ENCODE results near the gene PDXK. TPM values are rescaled to one million over a fixed set of nuclear protein-coding genes. Genes with fewer than 3 reads are reported as not detected.

Gene PDXK
- total RNA-seq, 1 experiment from 2014 or later: 175 TPM

DNA sequence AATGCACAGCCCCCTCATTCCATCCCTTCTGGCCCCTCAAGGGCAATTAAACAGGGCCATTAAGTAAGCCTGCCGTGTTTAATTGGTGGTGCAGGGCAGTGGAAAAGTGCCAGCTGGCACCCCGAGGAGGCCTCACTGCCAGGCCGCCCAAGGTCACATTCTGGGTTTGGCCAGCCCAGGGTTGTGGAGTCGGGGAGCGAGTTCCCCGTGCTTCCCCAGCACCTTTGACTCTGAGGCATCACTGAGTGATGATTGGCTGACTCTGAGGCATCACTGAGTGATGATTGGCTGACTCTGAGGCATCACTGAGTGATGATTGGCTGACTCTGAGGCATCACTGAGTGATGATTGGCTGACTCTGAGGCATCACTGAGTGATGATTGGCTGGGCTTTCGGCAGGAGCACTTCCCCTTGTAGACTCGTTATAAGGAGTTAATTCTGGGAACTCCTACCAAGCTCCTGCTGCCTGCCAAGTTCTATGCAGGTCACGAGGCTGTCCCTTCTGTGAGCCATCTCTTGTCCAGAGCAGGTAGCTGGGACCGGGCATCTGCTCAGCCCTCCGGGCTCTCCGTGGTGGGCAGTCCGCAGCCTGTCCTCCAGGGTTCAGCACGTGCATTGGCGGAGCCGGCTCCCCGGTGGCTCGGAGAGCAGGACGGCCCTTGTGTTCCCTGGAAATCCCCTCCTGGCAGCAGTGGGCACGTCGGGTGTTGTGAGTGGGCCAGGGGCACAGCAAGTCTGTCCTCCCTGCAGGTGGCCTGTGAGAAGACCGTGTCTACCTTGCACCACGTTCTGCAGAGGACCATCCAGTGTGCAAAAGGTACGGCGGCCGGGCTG is 36.2 kb downstream of the PDXK start:
- ChIA-PET POLR2A (ENCODE audit: unreplicated experiment) (no interaction called here), CTCF (no interaction called here)
- H3K27me3 ChIP-seq (ENCODE audit: insufficient read depth, low read depth): no peaks in the 10 kb centered on the region
- H3K79me2 ChIP-seq (ENCODE audit: low read depth): no peaks in the 10 kb centered on the region
- no peaks in the 10 kb centered on the region for H3K36me3 ChIP-seq (ENCODE audit: low read depth)
- no peaks in the 10 kb centered on the region for H4K20me1 ChIP-seq (ENCODE audit: insufficient read depth)
- H3K9me2 ChIP-seq (ENCODE audit: insufficient read depth): no peaks in the 10 kb centered on the region
- no peaks in the 10 kb centered on the region for H3K4me1 ChIP-seq (replicated peaks; ENCODE audit: insufficient read depth)
- no TSS peak for BruUV-seq (replicated peaks)
- no peak for DNase-seq
- intact Hi-C loops (cut with micrococcal nuclease; ENCODE audit: unreplicated experiment): no loop called here
- H3K9me3 ChIP-seq (ENCODE audit: insufficient read depth, low read depth): no peaks in the 10 kb centered on the region
- H3K27ac ChIP-seq: no peak overlapping the region
- H3K4me3 ChIP-seq: no peak overlapping the region
- TF ChIP-seq EZH2 (IDR thresholded peaks at IDR 0.05; ENCODE audit: low read depth): no peak
- no peak for TF ChIP-seq CTCF (conservative IDR thresholded peaks at IDR 0.05)
- peaks cover 10% of the 10 kb centered on the region; the same call in 1 of the 2 replicates for H3F3A ChIP-seq (ENCODE audit: insufficient read depth, low read depth)
- no peak overlapping the region for H3K4me2 ChIP-seq
- H2AFZ ChIP-seq: no peak overlapping the region

- H4K20me1 ChIP-seq (ENCODE audit: insufficient read depth): no peaks in the 10 kb centered on the region
- BruUV-seq (replicated peaks): no TSS peak
- H3F3A ChIP-seq (ENCODE audit: insufficient read depth, low read depth): peaks cover 10% of the 10 kb centered on the region; the same call in 1 of the 2 replicates
- no peak overlapping the region for H2AFZ ChIP-seq
- ChIA-PET POLR2A (ENCODE audit: unreplicated experiment) (no interaction called here), CTCF (no interaction called here)
- no peaks in the 10 kb centered on the region for H3K27me3 ChIP-seq (ENCODE audit: insufficient read depth, low read depth)
- no peak for TF ChIP-seq EZH2 (IDR thresholded peaks at IDR 0.05; ENCODE audit: low read depth)
- no peak for TF ChIP-seq CTCF (conservative IDR thresholded peaks at IDR 0.05)
- H3K4me2 ChIP-seq: no peak overlapping the region
- H3K79me2 ChIP-seq (ENCODE audit: low read depth): no peaks in the 10 kb centered on the region
- DNase-seq: no peak
- intact Hi-C loops (cut with micrococcal nuclease; ENCODE audit: unreplicated experiment): no loop called here
- H3K36me3 ChIP-seq (ENCODE audit: low read depth): no peaks in the 10 kb centered on the region
- no peaks in the 10 kb centered on the region for H3K9me2 ChIP-seq (ENCODE audit: insufficient read depth)
- H3K4me1 ChIP-seq (replicated peaks; ENCODE audit: insufficient read depth): no peaks in the 10 kb centered on the region
- no peak overlapping the region for H3K4me3 ChIP-seq
- H3K9me3 ChIP-seq (ENCODE audit: insufficient read depth, low read depth): no peaks in the 10 kb centered on the region
- no peak overlapping the region for H3K27ac ChIP-seq
Measured at GRCh38 chr21:43755820-43756594, 37.1 kb downstream of the PDXK start.

- H3K27ac ChIP-seq: no peak overlapping the region
- ChIA-PET POLR2A (ENCODE audit: unreplicated experiment) (no interaction called here), CTCF (no interaction called here)
- no peak for DNase-seq
- H3K4me2 ChIP-seq: no peak overlapping the region
- no peaks in the 10 kb centered on the region for H3K36me3 ChIP-seq (ENCODE audit: low read depth)
- H2AFZ ChIP-seq: no peak overlapping the region
- no peaks in the 10 kb centered on the region for H3K9me3 ChIP-seq (ENCODE audit: insufficient read depth, low read depth)
- no peaks in the 10 kb centered on the region for H3K9me2 ChIP-seq (ENCODE audit: insufficient read depth)
- peaks cover 10% of the 10 kb centered on the region; the same call in 1 of the 2 replicates for H3F3A ChIP-seq (ENCODE audit: insufficient read depth, low read depth)
- intact Hi-C loops (cut with micrococcal nuclease; ENCODE audit: unreplicated experiment): no loop called here
- H3K4me3 ChIP-seq: no peak overlapping the region
- TF ChIP-seq CTCF (conservative IDR thresholded peaks at IDR 0.05): no peak
- no peak for TF ChIP-seq EZH2 (IDR thresholded peaks at IDR 0.05; ENCODE audit: low read depth)
- H3K79me2 ChIP-seq (ENCODE audit: low read depth): no peaks in the 10 kb centered on the region
- no peaks in the 10 kb centered on the region for H3K27me3 ChIP-seq (ENCODE audit: insufficient read depth, low read depth)
- TSS peak; percentile 12 for BruUV-seq (replicated peaks)
- H3K4me1 ChIP-seq (replicated peaks; ENCODE audit: insufficient read depth): no peaks in the 10 kb centered on the region
- no peaks in the 10 kb centered on the region for H4K20me1 ChIP-seq (ENCODE audit: insufficient read depth)
Measured at GRCh38 chr21:43757601-43758000, 38.7 kb downstream of the PDXK start.

All from PC-9 (cell line).